ENCODE data around the gene ITPR1.

Gene ITPR1

DNA sequence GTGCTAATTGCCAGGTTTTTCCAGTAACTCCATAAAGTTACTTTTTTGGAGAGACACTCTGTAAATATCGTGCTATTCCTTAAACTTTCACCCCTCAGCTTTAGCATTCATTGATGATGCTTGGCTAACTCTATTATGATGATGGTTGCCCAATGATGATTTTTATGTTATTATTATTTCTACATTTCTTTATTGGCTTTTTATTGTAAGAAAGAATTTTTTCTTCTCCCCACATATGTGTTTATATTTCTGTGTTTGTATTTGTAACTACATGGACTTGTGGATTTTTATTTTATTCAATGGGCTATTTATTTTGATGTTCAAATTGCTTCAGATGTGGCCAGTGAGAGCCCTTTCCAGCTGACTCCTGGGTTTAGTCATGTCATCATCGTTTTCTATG, 323.6 kb downstream of the ITPR1 start:
- Mint-ChIP-seq H3K4me3 (no peak overlapping the region), H3K9me3 (peaks cover 15% of the 10 kb centered on the region), H3K4me1 (ENCODE audit: low read depth) (peaks cover 30% of the 10 kb centered on the region), H3K27ac (no peak overlapping the region), H3K27me3 (ENCODE audit: low read depth) (no peaks in the 10 kb centered on the region), H3K36me3 (ENCODE audit: low read depth) (peaks cover 77% of the 10 kb centered on the region)

DNA sequence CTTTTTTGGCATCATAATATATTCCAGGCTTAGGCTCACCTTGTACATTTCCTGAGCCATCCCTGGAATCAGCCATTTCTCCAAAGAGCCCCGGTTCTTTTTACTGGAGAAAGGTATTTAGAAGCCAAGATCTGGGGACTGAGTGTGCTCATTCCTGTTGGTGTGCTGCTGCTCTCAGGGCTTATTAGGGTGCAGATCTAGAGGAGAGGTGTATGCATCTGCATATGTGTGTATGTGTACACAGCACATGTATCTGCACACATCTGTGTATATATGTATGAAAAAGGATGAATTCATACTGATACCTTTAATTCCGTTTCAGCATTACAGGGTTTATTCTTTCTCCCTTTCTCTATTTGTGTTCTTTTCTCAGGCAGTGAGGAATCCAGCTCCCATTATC, 324.0 kb downstream of the ITPR1 start:
- Mint-ChIP-seq H3K27me3 (ENCODE audit: low read depth) (no peaks in the 10 kb centered on the region), H3K9me3 (peaks cover 15% of the 10 kb centered on the region), H3K4me3 (no peak overlapping the region), H3K27ac (peak overlapping the region; percentile 56), H3K36me3 (ENCODE audit: low read depth) (peaks cover 79% of the 10 kb centered on the region), H3K4me1 (ENCODE audit: low read depth) (peaks cover 34% of the 10 kb centered on the region)

DNA sequence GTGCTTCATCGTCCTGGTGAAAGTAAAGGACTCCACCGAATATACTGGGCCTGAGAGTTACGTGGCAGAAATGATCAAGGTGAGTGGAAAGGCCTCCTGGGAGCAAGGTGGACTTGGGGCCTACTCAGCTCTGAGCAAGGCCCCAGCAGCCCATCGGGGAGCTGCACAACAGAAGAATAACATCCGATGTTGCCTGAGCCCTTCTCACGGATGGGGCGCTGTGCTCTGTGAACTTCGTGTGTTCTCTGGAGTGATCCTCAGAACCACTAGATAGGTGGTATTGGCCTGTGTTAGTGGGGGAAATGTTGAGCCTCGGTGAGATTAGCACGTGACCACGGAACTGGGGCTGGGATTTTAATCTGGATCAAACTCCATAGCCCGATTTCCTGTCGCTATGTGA, 325.0 kb downstream of the ITPR1 start:
- Mint-ChIP-seq H3K4me3 (no peak overlapping the region), H3K36me3 (ENCODE audit: low read depth) (peaks cover 79% of the 10 kb centered on the region), H3K9me3 (peaks cover 15% of the 10 kb centered on the region), H3K4me1 (ENCODE audit: low read depth) (peaks cover 43% of the 10 kb centered on the region), H3K27me3 (ENCODE audit: low read depth) (no peaks in the 10 kb centered on the region), H3K27ac (no peak overlapping the region)

DNA sequence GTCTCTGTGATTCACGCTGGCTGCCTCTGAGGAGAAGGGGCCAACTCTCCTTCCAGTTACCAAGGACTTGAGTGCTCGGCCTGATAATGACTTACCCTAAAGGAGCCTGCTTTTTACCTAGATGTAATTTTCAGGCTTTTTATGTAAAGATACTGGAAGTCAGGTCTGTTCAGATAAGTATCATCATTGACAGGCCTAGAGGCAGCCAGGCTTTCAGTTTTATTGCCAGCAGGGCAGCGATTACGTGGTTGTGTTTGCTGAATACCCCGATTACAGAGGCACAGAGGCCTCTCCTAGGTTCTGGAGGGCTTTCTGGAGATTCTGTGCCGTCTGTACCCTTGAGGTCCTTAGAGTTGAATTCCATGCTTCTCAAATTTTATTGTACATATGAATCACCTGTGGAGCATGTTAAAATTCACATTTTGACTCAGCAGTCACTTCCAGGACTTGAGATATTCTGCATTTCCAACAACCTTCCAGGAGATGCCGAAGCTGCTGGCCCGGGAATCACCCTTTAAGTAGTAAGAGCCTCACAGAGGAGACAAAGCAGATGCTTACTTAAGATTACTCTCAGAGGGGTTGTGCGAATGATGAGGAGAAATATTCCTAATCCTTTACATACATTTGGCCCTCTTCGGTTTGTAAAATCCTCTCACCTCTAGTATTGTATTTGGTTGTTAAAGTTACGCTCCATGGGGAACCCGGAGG, 326.0 kb downstream of the ITPR1 start:
- Mint-ChIP-seq H3K4me1 (ENCODE audit: low read depth) (peaks cover 52% of the 10 kb centered on the region), H3K27ac (peak overlapping the region; percentile 65), H3K36me3 (ENCODE audit: low read depth) (peaks cover 79% of the 10 kb centered on the region), H3K9me3 (peaks cover 18% of the 10 kb centered on the region), H3K4me3 (no peak overlapping the region), H3K27me3 (ENCODE audit: low read depth) (no peaks in the 10 kb centered on the region)

DNA sequence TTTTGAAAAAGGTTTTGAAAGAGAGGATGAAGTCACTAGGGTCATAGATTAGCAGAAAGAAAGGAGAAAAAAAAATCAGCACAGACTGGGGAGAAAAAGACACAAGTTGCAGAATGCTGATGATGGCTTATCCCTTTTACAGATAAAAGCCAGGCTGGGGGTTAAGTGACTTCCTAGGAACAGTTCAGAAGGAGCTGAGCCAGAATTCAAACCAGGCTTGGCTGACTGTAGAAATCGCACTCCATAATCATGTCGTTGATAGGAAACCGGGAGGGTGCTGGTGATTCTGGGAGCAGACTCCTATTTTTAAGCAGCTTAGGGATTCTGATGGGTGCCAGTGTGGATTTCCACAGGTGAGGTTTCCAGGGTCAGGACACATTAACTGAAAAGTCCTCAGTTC, 326.6 kb downstream of the ITPR1 start:
- no peaks in the 10 kb centered on the region for H3K27me3 Mint-ChIP-seq (ENCODE audit: low read depth)
- H3K36me3 Mint-ChIP-seq (ENCODE audit: low read depth), result peaks cover 79% of the 10 kb centered on the region
- peaks cover 56% of the 10 kb centered on the region for H3K4me1 Mint-ChIP-seq (ENCODE audit: low read depth)
- no peak overlapping the region for H3K4me3 Mint-ChIP-seq
- H3K27ac Mint-ChIP-seq, result peak overlapping the region; percentile 99
- peaks cover 18% of the 10 kb centered on the region for H3K9me3 Mint-ChIP-seq

DNA sequence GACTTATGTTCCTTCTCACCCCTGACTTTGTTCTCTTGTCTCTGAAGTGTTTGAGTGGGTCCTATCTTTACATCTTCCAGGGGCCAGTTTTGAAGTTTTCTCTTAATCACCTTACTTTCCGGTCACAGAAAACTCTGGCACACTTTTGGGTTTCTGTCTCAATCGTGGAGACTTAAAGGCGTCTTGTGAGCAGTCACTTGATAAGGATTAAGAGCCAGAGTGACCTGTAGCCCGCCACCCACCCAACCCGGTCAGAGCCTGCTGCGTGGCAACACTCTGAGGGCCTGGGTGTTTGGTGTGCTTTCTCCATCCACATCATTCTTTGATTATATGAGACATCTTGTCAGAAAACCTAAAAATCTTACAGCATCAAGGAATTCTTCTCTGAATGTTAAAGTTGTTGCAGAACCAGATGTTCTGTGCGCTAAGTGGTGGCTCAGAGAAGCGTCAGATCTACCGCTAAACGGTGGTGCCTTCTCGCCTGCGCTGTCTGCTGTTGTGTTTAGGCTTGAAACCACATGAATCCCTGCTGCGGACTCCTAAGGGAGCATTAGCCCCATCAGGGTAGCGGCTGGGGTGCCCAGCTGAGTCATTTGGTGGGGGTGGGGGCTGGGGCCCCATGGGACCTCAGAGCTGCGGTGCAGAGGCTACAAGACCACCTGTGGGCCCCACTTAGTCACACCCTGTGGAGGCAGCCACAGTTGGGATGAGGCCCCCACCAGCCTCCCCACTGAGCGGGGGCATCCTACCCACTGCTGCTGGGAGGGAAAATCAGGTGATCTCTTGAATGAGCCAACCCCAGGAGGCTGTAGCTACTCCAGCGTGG, 327.4 kb downstream of the ITPR1 start:
- H3K27me3 Mint-ChIP-seq (ENCODE audit: low read depth), result no peaks in the 10 kb centered on the region
- H3K4me1 Mint-ChIP-seq (ENCODE audit: low read depth), result peaks cover 61% of the 10 kb centered on the region
- H3K27ac Mint-ChIP-seq, result peak overlapping the region; percentile 99
- peaks cover 18% of the 10 kb centered on the region for H3K9me3 Mint-ChIP-seq
- no peak overlapping the region for H3K4me3 Mint-ChIP-seq
- peaks cover 79% of the 10 kb centered on the region for H3K36me3 Mint-ChIP-seq (ENCODE audit: low read depth)

DNA sequence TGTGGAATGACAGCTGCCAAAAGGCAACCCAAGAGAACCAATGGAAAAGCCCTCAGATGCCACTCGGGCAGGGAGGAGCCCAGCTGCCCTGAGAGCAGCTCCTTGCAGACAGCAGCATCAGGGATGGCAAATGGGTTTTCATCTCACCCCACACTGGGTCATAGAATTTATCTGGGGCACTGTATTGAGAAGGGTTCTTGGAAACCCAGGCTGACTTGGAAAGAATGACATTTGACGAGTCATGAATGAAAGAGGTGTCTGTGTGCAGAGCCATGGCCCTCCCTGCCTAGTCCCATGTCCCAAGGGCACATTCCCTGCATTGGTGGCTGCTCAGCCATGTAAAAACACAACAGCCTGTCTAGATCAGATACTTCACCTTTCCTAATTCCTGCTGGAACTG, 328.2 kb downstream of the ITPR1 start:
- Mint-ChIP-seq H3K36me3 (ENCODE audit: low read depth) (peaks cover 82% of the 10 kb centered on the region), H3K27ac (peak overlapping the region; percentile 99), H3K9me3 (peaks cover 18% of the 10 kb centered on the region), H3K4me3 (no peak overlapping the region), H3K4me1 (ENCODE audit: low read depth) (peaks cover 69% of the 10 kb centered on the region), H3K27me3 (ENCODE audit: low read depth) (no peaks in the 10 kb centered on the region)

DNA sequence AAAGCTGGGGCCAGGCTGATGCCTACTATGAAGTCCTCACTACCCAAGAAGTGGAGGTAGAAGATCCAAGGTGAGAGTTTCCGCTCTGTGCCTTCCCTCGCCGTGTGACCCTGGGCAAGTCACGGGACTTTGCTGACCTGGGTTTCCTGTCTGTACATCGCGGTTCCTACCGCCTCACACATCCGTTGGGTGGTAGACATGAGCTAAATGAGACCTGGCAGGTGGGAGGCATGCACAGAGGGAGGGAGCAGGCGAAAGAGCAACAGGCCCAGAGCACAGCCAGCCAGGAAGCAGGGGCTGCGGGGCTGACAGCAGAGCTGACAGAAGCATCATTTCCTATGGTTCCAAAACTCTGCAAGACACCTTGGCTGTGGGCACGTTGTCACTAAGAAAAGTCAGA, 328.8 kb downstream of the ITPR1 start:
- Mint-ChIP-seq H3K36me3 (ENCODE audit: low read depth) (peaks cover 81% of the 10 kb centered on the region), H3K27ac (peak overlapping the region; percentile 99), H3K9me3 (peaks cover 16% of the 10 kb centered on the region), H3K4me3 (peak overlapping the region; percentile 63), H3K27me3 (ENCODE audit: low read depth) (no peaks in the 10 kb centered on the region), H3K4me1 (ENCODE audit: low read depth) (peaks cover 75% of the 10 kb centered on the region)

DNA sequence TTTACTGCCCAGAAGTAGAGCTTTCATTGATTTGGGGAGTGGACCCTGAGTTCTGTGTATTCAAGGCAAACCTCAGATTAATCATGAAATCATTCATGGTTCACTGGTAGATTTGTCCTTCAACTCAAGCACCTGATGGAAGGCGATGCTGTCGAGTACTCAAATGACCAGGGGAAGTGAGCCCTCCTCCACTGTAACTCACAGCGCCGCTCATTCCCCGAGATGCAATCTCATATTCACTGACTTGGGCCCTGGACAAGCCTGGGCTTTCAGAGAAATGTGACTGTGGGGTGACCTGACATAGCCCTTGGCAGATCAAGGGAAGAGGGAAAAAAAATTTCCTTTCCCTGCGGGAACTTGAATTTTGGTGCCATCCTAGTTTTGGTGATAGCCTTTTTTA, 329.4 kb downstream of the ITPR1 start:
- Mint-ChIP-seq H3K27ac (peak overlapping the region; percentile 99), H3K36me3 (ENCODE audit: low read depth) (peaks cover 81% of the 10 kb centered on the region), H3K27me3 (ENCODE audit: low read depth) (no peaks in the 10 kb centered on the region), H3K4me3 (peak overlapping the region; percentile 63), H3K4me1 (ENCODE audit: low read depth) (peaks cover 78% of the 10 kb centered on the region), H3K9me3 (peaks cover 10% of the 10 kb centered on the region)

DNA sequence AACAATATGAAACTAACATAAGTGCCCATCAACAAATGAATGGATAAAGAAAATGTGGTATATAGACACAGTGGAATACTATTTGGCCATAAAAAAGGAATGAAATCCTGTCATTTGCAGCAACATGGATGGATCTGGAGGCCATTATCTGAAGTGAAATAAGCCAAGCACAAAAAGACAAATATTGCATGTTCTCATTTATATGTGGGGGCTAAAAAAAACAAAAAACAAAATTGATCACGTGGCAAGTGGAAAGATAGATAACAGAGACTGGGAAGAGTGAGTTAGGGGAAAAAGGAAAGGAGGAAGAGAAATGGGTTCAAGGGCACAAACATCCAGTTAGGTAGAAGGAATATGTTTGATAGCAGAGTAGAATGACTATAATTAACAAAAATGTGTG, 330.2 kb downstream of the ITPR1 start:
- peaks cover 3% of the 10 kb centered on the region for H3K9me3 Mint-ChIP-seq
- no peaks in the 10 kb centered on the region for H3K27me3 Mint-ChIP-seq (ENCODE audit: low read depth)
- H3K4me1 Mint-ChIP-seq (ENCODE audit: low read depth), result peaks cover 85% of the 10 kb centered on the region
- peak overlapping the region; percentile 26 for H3K4me3 Mint-ChIP-seq
- peaks cover 78% of the 10 kb centered on the region for H3K36me3 Mint-ChIP-seq (ENCODE audit: low read depth)
- H3K27ac Mint-ChIP-seq, result peak overlapping the region; percentile 99

DNA sequence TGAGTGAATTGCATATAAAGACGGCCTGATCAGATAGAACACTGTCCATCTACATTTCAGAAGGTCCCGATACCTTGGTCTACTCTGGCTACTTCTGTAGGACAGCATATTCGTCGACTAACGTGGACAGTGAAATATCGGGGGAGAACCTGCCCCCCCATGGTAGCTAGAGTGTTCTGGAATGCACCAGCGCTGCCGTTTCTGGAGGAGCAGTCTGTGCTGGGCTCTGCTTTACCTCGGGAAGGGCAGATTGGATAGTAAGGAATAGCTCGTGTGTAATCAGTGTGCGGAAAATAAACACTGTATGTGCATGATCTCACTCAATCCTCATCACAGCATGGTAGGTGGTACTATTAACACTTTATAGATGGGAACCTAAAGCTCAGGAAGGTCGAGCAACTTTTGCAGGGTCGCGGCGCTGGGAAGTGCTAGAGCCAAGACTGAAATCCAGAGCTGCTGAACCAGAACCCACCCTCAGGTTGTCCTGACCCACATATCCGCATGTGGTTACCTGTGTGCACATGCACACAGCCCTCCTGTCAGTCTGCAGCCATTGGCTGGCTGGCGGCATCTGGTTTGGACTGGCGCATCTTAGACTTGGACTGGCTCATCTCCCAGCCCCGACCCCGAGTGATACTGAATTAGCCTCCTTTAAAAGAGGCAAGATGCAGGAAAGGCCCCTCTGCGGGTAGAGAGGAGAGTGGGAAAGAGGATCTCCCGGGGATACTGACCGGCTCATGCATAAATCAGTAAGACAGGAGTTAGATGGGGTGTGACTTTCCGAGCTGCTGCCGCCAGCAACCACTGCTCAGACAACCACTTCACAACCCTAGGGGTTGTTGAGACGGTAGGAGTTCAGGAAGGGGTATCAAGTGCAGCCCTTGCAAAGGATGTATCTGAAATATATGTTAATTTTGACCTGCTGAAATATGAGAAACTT, 331.1 kb downstream of the ITPR1 start:
- no peaks in the 10 kb centered on the region for H3K27me3 Mint-ChIP-seq (ENCODE audit: low read depth)
- peaks cover 3% of the 10 kb centered on the region for H3K9me3 Mint-ChIP-seq
- H3K36me3 Mint-ChIP-seq (ENCODE audit: low read depth), result peaks cover 78% of the 10 kb centered on the region
- peak overlapping the region; percentile 85 for H3K4me3 Mint-ChIP-seq
- H3K4me1 Mint-ChIP-seq (ENCODE audit: low read depth), result peaks cover 90% of the 10 kb centered on the region
- peak overlapping the region; percentile 99 for H3K27ac Mint-ChIP-seq

DNA sequence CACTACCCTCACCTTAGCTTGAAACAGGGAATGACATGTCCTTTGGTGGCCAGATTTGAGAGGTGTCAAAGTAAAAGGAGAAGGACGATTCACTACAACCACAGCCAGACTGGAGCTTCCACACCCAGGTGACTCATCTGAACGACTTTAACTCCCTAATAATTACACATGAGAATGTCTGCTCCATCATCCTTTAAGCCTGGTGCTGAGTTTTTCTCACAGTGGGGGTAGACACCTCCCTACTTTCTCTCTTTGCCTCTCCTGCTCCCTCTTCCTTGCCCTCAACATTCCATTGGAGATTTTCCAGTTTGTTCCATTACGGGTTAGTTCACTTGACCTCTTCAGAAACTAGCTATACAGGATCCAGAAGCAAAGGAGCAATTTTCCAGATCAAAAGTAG, 331.8 kb downstream of the ITPR1 start:
- peaks cover 89% of the 10 kb centered on the region for H3K4me1 Mint-ChIP-seq (ENCODE audit: low read depth)
- H3K4me3 Mint-ChIP-seq, result peak overlapping the region; percentile 85
- H3K36me3 Mint-ChIP-seq (ENCODE audit: low read depth), result peaks cover 76% of the 10 kb centered on the region

DNA sequence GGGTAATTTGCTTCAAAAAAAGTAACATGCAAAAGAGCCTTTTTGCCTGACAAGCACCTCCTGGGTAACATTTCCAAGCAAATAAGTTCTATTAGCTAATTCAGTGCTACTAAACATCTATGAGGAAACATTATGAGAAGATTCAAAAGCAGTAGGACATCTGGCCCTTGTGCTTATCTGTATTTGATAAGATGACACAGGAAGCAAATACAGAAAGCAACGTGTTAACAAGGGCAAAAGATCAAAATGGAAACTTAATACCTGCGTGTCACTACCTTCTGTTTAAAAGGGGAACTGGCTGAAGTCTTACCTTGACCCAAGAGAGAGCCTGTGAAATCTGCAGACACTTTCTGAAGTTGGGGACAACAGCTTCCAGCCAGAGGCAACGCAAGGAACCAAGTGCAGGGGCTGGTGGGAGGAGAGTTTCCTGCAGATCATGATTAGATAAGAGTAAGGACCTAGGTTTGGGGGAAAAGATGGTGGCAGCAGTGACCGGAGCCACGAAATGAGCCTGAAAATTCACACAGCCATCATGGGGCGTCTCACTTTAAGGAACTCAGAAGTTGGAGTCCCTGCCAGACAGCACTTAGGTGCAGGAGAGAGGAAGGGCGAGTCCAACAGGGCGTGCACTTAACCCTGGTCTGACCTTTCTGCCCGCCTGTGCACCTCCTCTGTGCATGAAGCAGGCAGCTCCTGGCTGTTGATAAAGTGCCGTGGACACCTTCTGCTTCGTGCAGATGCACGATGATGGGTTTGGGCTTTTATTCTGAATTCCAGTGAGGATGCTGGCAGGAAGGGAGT, 332.5 kb downstream of the ITPR1 start:
- Mint-ChIP-seq H3K4me1 (ENCODE audit: low read depth) (peaks cover 86% of the 10 kb centered on the region), H3K36me3 (ENCODE audit: low read depth) (peaks cover 73% of the 10 kb centered on the region)

More for the DNA sequence above, 331.8 kb downstream of the ITPR1 start:
- H3K9me3 Mint-ChIP-seq, result peaks cover 3% of the 10 kb centered on the region
- peak overlapping the region; percentile 99 for H3K27ac Mint-ChIP-seq
- H3K27me3 Mint-ChIP-seq (ENCODE audit: low read depth), result no peaks in the 10 kb centered on the region

More for the DNA sequence above, 332.5 kb downstream of the ITPR1 start:
- Mint-ChIP-seq H3K9me3 (peaks cover 3% of the 10 kb centered on the region), H3K27me3 (ENCODE audit: low read depth) (no peaks in the 10 kb centered on the region), H3K27ac (peak overlapping the region; percentile 99), H3K4me3 (peak overlapping the region; percentile 85)
